HG03442 (cell line): ENCODE data around the gene ZNF446.
A peak's percentile ranks its signal among the peaks of the same experiment; 100 is the strongest.
"Not testable (repeated sequence)": the region's sequence is repeated elsewhere in the genome, so short reads cannot be mapped to it uniquely, and the experiment has no call there.

Experiments used
- ATAC-seq: cut with Tn5 transposase; IDR thresholded peaks from one replicate; pipeline ENCODE4 v1.9.1; 2021; ENCODE audit warnings: mild to moderate bottlenecking, moderate library complexity; ENCODE audit not compliant: unreplicated experiment

ZNF446 gene

GRCh38 chr19:58469241-58470013 is 6.7 kb upstream of the ZNF446 start:
- ATAC-seq, result no peak

DNA sequence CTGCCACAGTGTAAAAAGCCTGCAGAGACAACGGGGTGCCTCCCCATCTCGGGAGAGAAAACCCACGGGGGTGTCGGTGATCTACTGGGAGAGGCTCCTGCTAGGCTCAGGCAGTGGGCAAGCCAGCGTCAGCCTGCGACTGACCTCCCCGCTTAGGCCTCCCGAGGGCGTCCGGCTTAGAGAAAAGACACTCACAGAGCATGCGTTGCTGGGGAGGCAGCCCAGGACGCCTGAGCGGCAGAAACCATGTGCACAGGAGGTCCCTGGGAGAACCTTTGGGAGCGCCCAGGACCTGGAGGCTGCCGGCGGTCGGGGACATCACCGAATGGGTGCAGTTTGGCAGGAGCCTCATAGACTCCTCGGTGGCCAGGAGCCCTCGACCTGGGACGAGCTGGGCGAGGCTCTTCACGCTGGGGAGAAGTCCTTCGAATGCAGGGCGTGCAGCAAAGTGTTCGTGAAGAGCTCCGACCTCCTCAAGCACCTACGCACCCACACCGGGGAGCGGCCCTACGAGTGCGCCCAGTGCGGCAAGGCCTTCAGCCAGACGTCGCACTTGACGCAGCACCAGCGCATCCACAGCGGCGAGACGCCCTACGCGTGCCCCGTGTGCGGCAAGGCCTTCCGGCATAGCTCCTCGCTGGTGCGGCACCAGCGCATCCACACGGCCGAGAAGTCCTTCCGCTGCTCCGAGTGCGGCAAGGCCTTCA is 5.2 kb upstream of the ZNF446 start:
- not testable (repeated sequence) for ATAC-seq

DNA sequence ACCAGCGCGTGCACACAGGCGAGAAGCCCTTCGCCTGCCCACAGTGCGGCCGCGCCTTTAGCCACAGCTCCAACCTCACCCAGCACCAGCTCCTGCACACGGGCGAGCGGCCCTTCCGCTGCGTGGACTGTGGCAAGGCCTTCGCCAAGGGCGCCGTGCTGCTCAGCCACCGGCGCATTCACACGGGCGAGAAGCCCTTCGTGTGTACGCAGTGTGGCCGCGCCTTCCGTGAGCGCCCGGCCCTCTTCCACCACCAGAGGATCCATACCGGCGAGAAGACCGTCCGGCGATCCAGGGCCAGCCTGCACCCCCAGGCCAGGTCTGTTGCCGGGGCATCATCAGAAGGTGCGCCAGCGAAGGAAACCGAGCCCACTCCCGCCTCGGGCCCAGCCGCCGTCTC is 4.4 kb upstream of the ZNF446 start:
- ATAC-seq, result no peak

- no peak for ATAC-seq
Observed at GRCh38 chr19:58473775-58474174, 2.4 kb upstream of the ZNF446 start.

- no peak for ATAC-seq
Observed at GRCh38 chr19:58474291-58474996, 1.7 kb upstream of the ZNF446 start.

- peak; percentile 8 for ATAC-seq
Observed at GRCh38 chr19:58474997-58475713, 997 bp upstream of the ZNF446 start.

GRCh38 chr19:58476498-58477015 is 405 bp downstream of the ZNF446 start:
- ATAC-seq, result peak; percentile 1

DNA sequence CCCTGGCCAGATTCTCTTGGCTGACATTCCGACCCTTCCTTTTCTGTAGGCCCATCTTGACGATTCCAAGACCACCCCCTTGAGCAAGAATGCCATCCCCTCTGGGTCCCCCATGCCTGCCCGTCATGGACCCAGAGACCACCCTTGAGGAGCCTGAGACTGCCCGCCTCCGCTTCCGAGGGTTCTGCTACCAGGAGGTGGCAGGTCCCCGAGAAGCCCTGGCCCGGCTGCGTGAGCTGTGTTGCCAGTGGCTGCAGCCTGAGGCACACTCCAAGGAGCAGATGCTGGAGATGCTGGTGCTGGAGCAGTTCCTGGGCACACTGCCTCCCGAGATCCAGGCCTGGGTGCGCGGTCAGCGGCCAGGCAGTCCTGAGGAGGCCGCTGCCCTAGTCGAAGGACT is 978 bp downstream of the ZNF446 start:
- no peak for ATAC-seq

DNA sequence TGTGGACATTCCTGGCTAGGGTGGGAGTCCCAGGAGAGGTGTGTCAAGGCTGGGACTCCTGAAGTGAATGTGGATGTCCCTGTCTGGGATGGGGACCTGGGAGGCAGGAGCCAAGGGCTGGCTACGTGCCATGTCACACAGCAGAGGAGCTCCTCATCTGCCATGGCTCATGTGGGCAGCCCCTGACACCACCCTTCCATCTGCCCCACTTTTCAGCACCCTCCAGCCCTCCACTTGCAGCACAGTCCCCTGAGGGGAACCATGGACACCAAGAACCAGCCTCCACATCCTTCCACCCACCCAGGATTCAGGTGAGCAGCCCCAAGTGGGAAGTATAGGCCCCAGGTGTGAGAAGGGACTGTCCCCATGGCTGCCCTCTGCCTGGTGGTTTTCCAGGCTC is 1.7 kb downstream of the ZNF446 start:
- no peak for ATAC-seq

- no peak for ATAC-seq
Observed at GRCh38 chr19:58479303-58479702, 3.2 kb downstream of the ZNF446 start.

DNA sequence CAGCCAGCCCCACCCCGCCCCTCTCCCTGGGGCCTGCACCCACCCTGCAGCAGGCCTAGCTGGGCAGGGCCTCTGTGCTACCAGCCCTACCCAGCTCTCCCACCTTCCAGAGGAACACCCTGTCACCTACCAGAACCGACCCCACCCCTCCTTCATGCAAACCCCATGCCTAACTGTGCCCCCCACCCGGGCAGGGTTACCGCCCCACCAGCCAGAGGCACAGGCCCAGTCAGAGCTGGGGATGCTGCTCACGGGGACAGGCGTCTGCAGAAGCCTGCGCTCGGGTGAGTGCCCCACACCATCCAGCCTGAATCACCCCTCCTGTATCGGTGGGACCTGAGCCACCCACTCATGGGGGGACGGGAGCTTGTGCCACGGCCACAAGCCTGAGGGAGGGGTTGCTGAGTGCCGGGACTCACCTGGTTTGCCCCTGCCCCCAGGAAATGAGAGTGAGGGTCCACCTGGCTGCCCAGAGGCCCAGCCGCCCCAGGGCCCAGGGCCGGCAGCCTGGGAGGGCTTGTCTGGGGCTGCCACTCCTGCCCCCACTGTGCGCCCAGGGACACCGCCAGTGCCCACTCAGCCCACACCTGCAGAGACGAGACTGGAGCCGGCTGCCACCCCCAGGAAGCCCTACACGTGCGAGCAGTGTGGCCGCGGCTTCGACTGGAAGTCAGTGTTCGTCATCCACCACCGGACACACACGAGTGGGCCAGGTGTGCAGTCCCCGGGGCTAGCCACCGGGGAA is 3.8 kb downstream of the ZNF446 start:
- no peak for ATAC-seq

- no peak for ATAC-seq
Observed at GRCh38 chr19:58480481-58480830, 4.3 kb downstream of the ZNF446 start.

GRCh38 chr19:58480831-58481230 is 4.7 kb downstream of the ZNF446 start:
- no peak for ATAC-seq

- no peak for ATAC-seq
Observed at GRCh38 chr19:58482372-58482771, 6.2 kb downstream of the ZNF446 start.

DNA sequence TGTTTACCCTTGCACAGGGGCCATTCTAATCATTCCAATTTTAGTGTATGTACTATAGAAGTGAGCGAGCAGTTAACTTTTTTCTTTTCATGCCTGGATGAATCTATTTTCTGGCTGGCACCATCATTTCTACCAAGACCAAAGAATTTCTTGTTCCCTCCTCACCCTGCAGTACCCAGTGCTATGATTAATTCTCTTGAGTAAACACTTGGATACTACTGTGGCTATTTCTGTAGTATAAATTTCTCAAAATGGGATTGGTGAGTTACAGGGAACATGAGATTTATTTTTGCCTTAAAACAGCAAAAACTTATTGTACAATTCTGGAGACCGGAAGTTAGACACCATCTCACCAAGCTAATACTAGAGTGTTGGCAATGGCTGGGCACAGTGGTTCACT is 7.6 kb downstream of the ZNF446 start:
- ATAC-seq, result no peak

GRCh38 chr19:58484349-58484748 is 8.2 kb downstream of the ZNF446 start:
- ATAC-seq, result not testable (repeated sequence)

DNA sequence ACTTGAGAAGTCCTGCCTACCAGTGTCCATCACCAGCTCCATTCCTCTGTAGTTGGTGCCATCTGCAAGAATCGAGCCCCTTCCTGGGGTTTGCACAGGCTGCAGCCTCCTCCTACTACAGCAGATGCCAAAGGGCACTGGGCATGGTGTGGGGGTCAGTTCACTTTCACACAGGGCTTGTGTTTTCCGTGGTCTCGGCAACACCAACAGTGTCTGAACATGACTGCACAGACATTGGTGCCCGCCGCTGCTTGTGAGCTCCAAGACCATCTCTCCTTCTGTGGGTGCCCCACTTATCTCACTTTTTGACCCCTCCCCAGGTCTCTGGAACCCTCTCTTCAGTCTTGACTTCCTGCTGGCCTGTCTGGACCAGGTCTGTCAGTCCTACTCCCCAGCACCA is 15.2 kb downstream of the ZNF446 start:
- ATAC-seq, result no peak

- no peak for ATAC-seq
Observed at GRCh38 chr19:58492265-58492664, 16.1 kb downstream of the ZNF446 start.

DNA sequence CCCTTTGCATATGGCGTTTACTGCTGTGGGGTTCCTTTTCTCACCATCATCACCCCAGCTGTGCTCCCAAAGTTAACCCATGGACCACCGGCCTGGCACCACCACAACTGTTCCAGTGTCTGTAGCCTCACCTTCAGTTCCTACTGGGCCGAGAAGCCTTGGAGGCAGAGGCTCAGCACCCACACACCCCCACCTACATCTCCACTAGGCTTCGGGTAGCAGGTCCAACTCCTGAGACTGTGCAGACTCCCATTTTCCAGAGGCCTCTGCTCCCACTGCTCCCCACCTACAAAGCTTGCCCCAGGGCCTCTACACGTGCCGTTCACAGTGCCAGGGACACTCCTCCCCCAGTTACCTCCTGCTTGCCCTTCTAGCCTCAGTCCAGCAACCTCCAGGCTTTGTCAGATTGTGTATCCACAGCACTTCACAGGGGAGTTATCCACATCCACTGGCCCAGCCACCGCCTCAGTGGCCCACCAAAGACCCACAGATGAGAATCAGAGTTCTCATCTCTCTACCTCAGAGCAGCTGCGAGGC is 21.6 kb downstream of the ZNF446 start:
- ATAC-seq, result no peak
